Measurements from ENCODE around the gene CST6. TPM values are rescaled to one million over a fixed set of nuclear protein-coding genes. Genes with fewer than 3 reads are reported as not detected.

The CST6 gene
- total and polyA plus RNA-seq, 2 of the 13 experiments (the other 11 are each of a cell fraction or from before 2014, with no cell fraction given): not detected

DNA sequence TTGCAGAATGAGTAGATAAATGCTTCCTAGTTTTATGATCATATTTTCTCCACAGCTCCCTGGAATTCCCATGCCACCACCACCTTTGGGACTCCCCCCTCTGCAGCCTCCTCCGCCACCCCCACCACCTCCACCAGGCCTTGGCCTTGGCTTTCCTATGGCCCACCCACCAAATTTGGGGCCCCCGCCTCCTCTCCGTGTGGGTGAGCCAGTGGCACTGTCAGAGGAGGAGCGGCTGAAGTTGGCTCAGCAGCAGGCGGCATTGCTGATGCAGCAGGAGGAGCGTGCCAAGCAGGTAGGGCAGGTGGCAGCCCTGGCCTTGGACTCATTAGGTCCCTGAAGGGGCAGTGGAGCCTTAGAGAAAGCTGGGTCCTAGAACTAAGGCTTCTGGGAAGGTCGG lies 43.2 kb downstream of the CST6 start (continued):
- TF ChIP-seq, protein P1, sequence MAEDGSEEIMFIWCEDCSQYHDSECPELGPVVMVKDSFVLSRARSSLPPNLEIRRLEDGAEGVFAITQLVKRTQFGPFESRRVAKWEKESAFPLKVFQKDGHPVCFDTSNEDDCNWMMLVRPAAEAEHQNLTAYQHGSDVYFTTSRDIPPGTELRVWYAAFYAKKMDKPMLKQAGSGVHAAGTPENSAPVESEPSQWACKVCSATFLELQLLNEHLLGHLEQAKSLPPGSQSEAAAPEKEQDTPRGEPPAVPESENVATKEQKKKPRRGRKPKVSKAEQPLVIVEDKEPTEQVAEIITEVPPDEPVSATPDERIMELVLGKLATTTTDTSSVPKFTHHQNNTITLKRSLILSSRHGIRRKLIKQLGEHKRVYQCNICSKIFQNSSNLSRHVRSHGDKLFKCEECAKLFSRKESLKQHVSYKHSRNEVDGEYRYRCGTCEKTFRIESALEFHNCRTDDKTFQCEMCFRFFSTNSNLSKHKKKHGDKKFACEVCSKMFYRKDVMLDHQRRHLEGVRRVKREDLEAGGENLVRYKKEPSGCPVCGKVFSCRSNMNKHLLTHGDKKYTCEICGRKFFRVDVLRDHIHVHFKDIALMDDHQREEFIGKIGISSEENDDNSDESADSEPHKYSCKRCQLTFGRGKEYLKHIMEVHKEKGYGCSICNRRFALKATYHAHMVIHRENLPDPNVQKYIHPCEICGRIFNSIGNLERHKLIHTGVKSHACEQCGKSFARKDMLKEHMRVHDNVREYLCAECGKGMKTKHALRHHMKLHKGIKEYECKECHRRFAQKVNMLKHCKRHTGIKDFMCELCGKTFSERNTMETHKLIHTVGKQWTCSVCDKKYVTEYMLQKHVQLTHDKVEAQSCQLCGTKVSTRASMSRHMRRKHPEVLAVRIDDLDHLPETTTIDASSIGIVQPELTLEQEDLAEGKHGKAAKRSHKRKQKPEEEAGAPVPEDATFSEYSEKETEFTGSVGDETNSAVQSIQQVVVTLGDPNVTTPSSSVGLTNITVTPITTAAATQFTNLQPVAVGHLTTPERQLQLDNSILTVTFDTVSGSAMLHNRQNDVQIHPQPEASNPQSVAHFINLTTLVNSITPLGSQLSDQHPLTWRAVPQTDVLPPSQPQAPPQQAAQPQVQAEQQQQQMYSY (CRISPR knock-in tag; IDR thresholded peaks at IDR 0.05): no peak
- TF ChIP-seq ZNF572 (CRISPR knock-in tag; IDR thresholded peaks at IDR 0.05) (no peak), KLF12 (CRISPR knock-in tag; IDR thresholded peaks at IDR 0.05; ENCODE audit: borderline replicate concordance) (no peak), HDAC6 (IDR thresholded peaks at IDR 0.05; ENCODE audit: low read depth, low read length) (no peak), ZNF660 (CRISPR knock-in tag; IDR thresholded peaks at IDR 0.05; ENCODE audit: borderline replicate concordance, low read depth) (no peak), SMARCE1 (IDR thresholded peaks at IDR 0.05; ENCODE audit: borderline replicate concordance) (no peak), ZNF790 (CRISPR knock-in tag; IDR thresholded peaks at IDR 0.05; ENCODE audit: borderline replicate concordance) (no peak), RERE (CRISPR knock-in tag; IDR thresholded peaks at IDR 0.05; ENCODE audit: low read depth) (no peak)
- TF ChIP-seq, protein P2, sequence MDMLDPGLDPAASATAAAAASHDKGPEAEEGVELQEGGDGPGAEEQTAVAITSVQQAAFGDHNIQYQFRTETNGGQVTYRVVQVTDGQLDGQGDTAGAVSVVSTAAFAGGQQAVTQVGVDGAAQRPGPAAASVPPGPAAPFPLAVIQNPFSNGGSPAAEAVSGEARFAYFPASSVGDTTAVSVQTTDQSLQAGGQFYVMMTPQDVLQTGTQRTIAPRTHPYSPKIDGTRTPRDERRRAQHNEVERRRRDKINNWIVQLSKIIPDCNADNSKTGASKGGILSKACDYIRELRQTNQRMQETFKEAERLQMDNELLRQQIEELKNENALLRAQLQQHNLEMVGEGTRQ (IDR thresholded peaks at IDR 0.05; ENCODE audit: low read depth, low read length): no peak
- TF ChIP-seq, protein P2 (CRISPR knock-in tag; IDR thresholded peaks at IDR 0.05; ENCODE audit: borderline replicate concordance): no peak

All from HepG2 (cell line).